ENCODE results near the gene ENTPD2. TPM values are rescaled to one million over a fixed set of nuclear protein-coding genes. Genes with fewer than 3 reads are reported as not detected.

Gene ENTPD2
- total RNA-seq, 4 donors from 2014 or later: not detected

- TF ChIP-seq CTCF (IDR thresholded peaks at IDR 0.05; ENCODE audit: low read depth): no peak
These were observed 8.4 kb downstream of the ENTPD2 start for GRCh38 chr9:137045294-137046087.

- TF ChIP-seq CTCF (IDR thresholded peaks at IDR 0.05; ENCODE audit: low read depth): no peak
These were observed 9.2 kb downstream of the ENTPD2 start for GRCh38 chr9:137044502-137045177.

- TF ChIP-seq CTCF (IDR thresholded peaks at IDR 0.05; ENCODE audit: low read depth): no peak
These were observed 9.8 kb downstream of the ENTPD2 start for GRCh38 chr9:137044037-137044436.

- no peak for TF ChIP-seq CTCF (IDR thresholded peaks at IDR 0.05; ENCODE audit: low read depth)
These were observed 10.8 kb downstream of the ENTPD2 start for GRCh38 chr9:137042751-137043727.

GRCh38 chr9:137041124-137041523 lies 12.7 kb downstream of the ENTPD2 start:
- TF ChIP-seq CTCF (IDR thresholded peaks at IDR 0.05; ENCODE audit: low read depth): no peak

GRCh38 chr9:137040568-137040967 lies 13.3 kb downstream of the ENTPD2 start:
- no peak for TF ChIP-seq CTCF (IDR thresholded peaks at IDR 0.05; ENCODE audit: low read depth)
